Nucleus accumbens (tissue), 56 donors: ENCODE results near the gene CALN1.
"Not testable (repeated sequence)": the region's sequence is repeated elsewhere in the genome, so short reads cannot be mapped to it uniquely, and the experiment has no call there.

Experiments used
- DNase-seq, 56 donors: peaks; one replicate each; lab custom pipeline; 2025; lab: John Stamatoyannopoulos, UW

The CALN1 gene

DNA sequence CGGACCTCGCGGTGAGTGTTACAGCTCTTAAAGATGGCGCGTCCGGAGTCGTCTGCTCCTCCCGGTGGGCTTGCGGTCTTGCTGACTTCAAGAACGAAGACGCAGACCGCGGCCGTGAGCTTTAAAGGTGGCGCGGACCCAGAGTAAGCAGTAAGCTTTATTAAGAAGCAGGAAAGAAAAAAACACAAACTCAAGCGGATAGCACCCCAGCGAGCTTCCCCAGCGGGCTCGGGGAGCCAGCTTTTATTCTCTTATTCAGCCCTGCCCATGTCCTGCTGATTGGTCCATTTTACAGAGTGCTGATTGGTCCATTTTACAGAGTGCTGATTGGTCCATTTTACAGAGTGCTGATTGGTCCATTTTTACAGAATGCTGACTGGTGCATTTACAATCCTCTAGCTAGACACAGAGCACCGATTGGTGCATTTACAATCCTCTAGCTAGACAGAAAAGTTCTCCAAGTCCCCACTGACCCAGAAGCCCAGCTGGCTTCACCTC, at the start of gene CALN1:
Gene CALN1 (minus strand): TSS at position 218 of the 498 bp plus-strand sequence.
- not testable (repeated sequence) for DNase-seq

- no peak for DNase-seq
These were observed 41.3 kb upstream of the CALN1 start for GRCh38 chr7:72453471-72453870.

DNA sequence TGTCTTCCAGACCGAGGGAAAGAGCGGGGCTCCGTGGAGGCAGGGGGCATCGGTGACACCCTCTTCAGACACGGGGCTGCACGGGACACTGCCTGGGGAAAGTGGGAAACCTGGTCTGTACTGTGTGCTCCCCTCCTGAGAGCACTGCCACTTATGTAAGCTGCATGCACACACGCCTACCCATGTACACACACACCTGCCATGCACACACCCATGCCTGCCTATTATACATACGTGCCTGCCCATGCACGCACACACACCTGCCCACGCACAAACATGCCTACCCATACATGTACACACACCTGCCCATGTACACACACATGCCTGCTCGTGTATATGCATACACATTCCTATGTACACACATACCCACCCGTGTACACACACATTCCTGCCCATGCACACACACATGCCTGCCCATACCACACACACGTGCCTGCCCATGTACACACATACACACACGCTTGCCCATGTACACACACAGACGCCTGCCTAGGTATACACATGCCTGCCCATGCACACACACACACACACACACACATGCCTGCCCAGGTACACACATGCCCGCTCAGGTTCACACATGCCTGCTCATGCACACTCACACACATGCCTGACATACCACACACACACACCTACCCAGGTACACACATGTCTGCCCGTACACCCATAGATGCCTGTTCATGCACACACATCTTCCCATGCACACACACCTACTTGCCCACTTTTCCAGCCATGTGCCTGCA, 35.5 kb upstream of the CALN1 start:
- DNase-seq, result no peak

GRCh38 chr7:72446591-72447462, 34.7 kb upstream of the CALN1 start:
- peak in 7 of 56 donors; percentile 4 to 19 (median 8) for DNase-seq

- no peak for DNase-seq
These were observed 34.0 kb upstream of the CALN1 start for GRCh38 chr7:72446131-72446530.

- no peak for DNase-seq
These were observed 33.4 kb upstream of the CALN1 start for GRCh38 chr7:72445580-72445979.

DNA sequence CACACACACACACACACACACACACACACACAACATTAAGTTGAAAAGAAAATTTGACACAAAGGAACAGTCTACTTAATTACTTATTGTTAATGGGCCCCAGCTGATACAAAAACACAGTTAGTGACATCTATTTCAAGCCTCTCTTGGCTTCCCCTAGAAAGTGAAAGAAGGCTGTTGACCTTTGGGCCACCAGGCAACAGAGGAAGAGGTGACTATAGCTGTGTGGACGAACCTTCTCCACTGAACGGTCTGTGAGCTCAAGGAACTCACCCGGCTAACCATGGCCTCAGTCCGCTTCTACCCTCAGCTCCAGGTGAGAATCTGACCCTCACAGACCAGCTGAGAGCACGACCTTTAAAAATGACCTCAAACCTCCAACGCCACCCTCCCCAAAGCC, 32.9 kb upstream of the CALN1 start:
- DNase-seq, result no peak

GRCh38 chr7:72444026-72444776, 32.1 kb upstream of the CALN1 start:
- DNase-seq, result no peak

DNA sequence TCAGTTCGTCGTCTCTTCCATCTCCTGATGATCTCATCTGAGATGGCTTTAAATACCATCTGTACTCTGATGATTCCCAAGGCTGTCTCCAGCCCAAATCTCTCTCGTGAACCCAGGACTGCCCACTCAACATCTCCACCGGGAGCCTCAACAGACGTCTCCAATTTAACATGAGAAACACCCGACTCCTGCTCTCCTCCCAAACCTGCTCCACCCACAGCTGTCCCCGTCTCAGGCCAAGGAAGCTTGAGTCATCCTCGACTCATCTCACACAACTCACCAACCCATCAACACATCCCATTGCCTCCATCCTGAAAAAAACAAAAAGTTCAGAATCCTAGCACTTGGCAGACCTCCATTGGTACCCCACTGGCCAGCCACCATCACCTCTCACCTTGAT, 29.7 kb upstream of the CALN1 start:
- DNase-seq, result no peak

DNA sequence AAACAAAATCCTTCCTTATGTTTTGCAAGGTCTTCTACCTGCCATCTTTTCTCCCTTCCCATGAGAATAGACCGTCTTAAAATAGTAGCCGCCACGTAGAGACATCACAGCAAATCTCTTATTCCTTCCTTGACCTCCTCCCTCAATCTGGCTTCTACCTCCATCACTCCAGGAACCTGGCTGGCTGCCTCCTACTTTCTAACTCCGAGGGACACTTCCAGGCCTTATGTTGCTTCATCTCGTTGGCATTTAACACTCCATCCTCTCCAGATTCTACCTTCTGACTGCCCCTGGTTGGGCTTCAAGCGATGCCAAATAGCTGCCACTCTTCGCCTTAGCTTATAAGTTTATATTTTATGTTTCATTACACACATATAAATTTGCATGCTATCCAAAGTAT, 26.4 kb upstream of the CALN1 start:
- no peak for DNase-seq

DNA sequence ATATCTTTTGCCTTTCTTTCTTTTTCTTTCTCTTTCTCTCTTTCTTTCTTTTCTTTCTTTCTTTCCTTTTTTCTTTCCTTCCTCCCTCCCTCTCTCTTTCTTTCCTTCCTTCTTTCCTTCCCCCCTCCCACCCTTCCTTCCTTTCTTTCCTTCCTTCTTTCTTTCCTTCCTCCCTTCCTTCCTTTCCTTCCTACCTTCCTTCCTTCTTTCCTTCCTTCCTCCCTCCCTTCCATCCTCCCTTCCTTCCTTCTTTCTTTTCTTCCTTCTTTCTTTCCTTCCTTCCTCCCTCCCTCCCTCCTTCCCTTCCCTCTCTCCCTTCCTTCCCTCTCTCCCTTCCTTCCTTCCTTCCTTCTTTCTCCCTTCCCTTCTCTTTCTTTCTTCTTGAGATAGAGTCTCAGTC, 25.5 kb upstream of the CALN1 start:
- no peak for DNase-seq

DNA sequence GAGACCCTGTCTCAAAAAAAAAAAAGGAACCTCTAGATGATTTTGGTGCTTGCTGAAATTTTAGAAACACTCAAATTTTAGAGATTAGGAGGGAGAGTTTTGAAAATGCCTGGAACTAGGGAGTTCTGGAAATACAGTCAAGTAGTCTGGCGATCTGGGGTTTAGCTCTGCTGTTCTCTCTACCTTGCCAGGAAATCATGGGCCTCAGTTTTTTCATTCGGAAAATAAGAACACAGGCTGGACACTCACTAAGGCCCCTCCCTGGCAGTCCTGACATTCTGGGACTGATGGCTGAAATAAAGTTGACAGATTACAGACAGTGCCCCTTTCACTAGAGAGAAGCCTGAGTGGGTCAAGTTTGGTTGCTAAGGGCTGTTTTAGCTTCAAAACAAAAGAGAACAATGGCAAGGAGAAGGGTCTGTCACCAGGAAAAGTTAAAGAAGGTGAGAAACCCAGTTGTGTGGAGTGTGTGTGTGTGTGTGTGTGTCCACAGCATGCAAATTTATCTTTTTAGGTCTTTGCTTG, 25.0 kb upstream of the CALN1 start:
- no peak for DNase-seq

- no peak for DNase-seq
These were observed 23.9 kb upstream of the CALN1 start for GRCh38 chr7:72435925-72436480.

DNA sequence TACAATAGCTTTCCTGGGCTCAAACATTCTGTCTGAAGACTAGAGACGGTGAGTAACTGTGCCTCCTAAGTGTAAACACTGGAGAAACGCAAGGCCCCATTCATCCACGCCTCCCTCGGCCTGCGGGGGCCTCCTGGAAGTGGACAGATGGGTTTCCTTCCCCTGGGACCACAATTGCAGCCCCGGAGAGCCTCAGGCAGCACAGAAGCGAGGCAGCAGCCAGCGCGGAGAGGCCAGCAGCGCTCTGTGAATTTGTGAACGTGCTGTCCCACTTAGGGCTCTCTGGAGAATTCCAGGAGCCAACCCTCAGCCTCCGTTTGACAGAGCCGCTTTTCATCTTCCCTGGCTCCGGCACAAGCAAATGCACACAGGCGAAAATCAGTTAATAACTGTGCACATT, 23.2 kb upstream of the CALN1 start:
- peak in 6 of 56 donors; percentile 1 to 24 (median 6) for DNase-seq

GRCh38 chr7:72430531-72430930, 18.4 kb upstream of the CALN1 start:
- no peak for DNase-seq

GRCh38 chr7:72429316-72429715, 17.2 kb upstream of the CALN1 start:
- DNase-seq, result no peak

GRCh38 chr7:72416846-72417245, 4.7 kb upstream of the CALN1 start:
- DNase-seq, result no peak

DNA sequence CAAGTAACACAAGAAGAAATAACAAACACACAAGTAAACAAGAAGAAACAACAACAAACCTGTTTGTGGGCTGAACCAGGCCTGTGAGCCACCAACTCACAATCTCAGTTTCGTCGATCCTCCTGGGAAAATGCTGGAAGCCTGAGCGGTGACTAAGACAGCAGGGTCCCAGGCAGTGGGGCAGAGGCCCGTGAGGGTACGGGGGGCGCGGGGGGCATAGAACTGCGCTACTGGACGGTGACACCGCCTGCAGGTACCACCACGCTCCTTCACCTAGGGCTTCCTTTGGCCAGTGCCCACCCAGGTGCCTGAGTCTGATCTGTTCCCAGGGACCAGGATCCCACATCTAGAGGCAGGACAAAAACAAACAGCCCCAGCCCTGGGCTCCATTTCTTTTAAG, 3.4 kb upstream of the CALN1 start:
- no peak for DNase-seq

GRCh38 chr7:72413886-72414285, 1.7 kb upstream of the CALN1 start:
- no peak for DNase-seq

- DNase-seq, result no peak
These were observed 1.2 kb upstream of the CALN1 start for GRCh38 chr7:72413290-72413689.
